Globus pallidus (tissue), 1 donor: ENCODE results near the gene TRIAP1.
"Not testable (repeated sequence)": the region's sequence is repeated elsewhere in the genome, so short reads cannot be mapped to it uniquely, and the experiment has no call there.

Source experiments
- DNase-seq: peaks from one replicate; pipeline ENCODE4 v3.0.0-alpha.2; 2015; ENCODE audit warnings: low spot score

Gene TRIAP1

DNA sequence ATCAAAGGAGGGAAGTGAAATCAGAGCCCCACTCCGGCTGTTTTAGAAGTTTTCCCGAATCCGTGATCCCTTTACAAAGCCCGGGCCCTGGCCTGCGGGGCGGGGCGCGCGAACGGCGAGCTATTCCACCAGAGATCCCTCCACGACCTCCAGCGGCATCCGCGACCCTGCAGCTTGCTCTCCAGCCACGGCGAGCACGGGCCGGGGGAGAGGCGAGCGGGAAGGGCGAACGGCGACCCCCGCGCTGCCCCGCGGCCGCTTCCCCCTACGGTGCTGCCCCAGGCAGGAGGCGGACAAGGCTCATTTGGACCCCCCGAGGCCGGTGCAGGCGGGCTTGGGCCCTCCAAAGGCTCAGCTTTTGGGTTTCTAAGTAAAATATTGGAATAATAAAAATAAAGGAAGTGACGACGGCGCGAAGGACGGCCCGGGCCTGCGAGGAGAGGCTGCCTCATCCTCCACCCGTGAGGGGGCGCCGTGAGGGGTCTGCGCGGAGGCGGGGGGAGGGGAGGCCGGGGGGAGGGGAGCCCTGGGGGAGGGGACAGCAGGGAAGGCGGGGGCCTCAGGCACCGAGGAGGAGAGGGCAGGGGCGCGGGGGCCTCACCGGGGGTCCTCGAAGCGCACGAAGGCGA is 22.8 kb upstream of the TRIAP1 start:
- DNase-seq: no peak

DNA sequence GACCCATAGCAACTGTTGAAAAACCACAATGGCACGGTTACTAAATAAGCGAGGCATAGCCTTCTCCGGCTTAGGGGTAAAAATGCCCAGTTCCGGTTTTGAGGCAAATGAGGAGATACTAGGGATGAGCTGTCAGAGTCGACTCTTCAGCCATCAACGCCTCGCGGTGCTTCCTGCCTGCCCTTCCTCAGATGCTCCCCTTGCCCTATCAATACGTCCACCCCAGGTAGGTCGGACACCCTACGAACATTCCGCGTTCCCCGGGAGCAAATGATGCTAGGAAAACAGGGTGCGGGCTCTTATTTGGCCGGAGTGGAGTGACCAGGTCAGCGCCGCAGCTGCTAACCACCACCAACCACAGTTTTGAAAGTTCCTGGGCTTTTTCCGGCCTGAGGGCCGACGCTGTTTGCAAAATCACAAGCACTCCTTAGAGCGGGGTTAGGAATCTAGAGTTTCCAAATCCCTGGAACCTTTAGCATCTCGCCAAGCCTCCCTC is 22.2 kb upstream of the TRIAP1 start:
- DNase-seq: no peak

DNA sequence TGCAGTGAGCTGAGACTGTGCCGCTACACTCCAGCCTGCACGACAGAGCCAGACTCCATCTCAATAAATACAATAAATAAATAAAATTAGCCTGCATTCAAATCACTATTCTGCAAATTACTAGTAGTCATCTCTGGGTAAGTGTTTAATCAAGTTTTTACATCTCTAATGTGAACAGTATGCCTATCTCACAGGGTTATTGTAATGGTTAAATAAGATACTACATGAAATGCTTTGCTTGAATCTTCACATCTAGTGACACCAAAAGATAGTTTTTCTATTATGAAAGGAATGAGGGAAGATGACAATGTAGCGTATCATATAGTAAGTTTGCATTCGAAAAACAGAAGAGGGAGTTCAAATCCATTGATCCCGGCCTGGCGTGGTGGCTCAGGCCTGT is 21.3 kb upstream of the TRIAP1 start:
- no peak for DNase-seq

DNA sequence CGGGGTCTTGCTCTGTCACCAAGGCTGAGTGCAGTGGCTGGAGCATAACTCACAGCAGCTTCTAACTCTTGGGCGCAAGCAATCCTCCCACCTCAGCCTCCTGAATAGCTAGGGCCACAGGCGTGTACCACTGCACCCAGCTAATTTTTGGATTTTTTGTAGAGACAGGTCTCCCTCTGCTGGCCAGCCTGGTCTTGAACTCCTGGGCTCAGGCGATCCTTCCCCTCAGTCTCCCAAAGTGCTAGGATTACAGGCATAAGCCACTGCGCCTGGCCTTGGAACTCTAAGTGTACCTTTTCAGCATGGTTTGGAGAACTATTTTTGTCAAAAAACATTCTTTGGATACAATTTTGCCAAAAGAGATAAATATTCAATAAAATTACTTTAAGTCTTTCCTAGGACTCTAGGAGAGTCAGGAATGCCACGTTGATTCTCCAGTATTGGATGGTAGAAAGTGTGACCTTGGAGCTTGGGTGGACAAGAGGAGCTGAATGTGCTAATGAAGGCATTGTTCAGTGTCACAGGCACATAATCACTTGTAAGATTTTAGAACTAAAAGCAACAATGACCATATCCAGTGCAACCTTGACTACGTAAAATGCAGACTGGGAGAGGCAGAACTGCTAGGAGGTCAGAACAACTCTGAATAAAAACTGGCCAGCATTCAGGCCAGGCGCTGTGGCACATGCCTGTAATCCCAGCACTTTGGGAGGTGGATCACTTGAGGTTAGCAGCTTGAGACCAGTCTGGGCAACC is 20.6 kb upstream of the TRIAP1 start:
- no peak for DNase-seq

DNA sequence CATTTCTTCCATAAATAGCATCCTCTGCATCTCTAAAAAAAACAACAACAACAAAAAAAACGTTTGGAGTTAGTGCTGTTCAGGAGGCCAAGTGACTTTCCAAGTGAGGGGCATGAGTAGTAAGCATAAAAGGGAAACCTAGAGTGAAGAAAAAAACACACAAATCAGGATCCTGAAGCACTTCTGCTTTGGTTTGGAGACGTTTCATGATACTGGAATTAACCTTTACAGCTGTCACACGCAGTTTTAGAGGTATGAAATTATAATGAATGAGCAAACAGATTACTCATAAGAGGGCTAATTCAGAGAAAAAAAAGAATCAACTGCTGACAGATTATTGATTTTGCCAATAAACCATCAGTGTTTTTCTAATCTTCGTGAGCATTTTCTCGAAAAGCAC is 19.6 kb upstream of the TRIAP1 start:
- DNase-seq: no peak

DNA sequence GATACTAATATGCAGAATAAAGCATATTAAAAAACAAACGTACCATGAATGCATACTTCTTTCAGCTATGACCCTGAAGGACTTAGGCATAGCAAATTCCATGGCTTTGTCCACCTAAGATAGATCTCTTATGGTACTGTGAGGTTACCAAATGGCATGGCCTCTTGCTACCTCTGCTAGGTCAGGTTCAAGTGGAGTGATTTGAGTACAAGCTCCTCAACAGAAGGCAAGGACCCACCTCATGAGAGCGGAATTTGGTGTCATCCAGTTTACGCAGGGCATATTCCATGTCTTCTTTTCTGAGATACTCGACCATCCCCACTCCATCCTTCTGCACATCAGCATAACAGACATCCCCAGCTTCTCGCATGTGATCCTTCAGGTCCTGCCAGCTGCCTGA is 17.5 kb upstream of the TRIAP1 start:
- no peak for DNase-seq

DNA sequence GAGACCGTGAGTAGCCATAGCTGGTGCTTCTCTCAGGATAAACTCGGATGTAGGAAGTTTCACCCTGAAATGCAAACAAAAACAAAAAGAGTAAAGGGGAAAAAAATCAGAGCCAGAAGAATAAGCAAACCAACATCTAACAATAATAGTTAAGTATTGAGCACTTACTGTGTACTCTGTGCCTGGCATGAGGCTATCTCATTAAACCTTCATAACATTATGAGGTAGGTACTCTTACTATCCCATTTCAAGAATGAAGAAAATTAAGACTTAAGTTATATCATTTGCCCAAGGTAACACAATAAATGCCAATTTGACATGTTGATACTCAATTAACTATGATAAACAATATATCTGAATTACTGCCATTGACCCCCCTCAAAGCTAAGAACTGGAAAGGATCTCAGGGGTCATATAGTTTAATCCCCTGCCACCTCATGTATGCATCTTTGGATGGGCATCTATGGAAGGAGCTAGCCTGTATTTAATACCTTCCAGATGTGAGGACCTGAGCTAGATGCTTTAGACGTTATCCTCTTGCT is 16.0 kb upstream of the TRIAP1 start:
- DNase-seq: no peak

DNA sequence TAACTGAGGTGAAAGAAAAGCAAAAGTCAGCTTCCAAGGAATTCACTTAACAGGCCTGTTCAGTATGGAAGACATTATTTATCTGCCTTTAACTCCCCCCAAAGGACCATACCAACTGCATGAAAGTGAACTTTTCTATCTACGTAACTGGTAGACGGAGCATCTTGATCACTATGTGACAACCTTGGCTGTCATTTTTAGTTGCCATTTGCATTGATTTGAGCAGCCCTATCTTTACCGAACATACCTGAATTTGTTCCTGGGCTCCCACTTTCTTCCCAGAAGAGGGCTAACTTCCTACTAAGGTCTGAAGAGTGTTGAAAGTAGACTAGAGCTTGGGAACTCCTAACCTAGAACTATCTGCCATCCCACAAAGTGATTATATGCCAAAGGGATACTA is 14.0 kb upstream of the TRIAP1 start:
- DNase-seq: no peak

DNA sequence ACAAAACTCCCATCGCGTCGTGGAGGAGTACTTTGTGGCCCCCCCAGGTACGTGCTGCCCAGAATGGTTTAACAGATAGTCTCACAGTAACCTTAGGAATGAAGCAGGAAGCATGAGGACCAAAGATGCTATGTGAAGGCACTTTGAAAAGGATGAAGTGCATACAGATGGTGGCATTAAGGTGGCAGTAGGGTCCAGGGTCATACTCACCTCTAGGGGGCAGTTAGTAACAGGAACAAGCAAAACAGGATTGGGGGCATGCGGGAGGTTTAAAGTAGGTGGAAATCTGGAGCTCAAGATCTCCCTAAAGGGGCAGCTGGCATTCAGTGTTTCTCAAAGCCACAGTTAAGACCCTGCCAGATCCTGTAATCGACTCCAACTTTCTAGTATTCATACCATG is 10.9 kb upstream of the TRIAP1 start:
- DNase-seq: no peak

DNA sequence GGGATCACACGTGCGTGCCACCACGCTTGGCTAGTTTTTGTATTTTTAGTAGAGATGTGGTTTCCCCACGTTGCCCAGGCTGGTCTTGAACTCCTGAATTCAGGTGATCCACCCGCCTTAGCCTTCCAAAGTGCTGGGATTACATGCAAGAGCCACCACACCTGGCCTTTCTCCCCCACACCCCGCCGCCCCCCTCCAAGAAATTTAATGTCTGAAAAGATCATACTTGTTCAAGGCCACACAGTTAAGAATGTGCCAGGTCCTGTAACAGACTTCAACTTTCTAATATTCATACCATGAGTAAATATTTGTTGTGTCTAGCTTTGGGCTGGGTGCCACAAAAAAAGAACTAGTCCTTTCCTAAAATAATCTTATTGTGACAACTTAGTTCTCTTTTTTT is 9.1 kb upstream of the TRIAP1 start:
- DNase-seq: no peak

DNA sequence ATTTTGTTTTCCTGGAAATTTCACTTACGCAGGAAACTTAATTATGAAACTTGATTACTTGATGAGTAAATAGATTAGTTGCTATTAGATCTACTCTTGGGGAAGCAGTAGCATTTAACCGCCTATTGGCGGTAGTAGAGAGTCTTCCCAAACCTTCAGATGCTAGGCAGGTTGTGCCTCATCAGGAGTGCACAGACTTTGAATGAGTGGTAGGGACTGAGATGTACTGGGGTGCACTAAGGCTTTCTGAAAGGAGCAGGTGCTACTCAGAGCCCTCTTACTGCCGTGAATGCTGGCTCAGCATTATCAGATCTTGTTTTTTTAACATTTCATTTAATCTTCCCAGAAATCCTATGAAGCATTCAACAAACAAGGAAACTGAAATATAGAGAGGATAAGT is 7.8 kb upstream of the TRIAP1 start:
- DNase-seq: no peak

DNA sequence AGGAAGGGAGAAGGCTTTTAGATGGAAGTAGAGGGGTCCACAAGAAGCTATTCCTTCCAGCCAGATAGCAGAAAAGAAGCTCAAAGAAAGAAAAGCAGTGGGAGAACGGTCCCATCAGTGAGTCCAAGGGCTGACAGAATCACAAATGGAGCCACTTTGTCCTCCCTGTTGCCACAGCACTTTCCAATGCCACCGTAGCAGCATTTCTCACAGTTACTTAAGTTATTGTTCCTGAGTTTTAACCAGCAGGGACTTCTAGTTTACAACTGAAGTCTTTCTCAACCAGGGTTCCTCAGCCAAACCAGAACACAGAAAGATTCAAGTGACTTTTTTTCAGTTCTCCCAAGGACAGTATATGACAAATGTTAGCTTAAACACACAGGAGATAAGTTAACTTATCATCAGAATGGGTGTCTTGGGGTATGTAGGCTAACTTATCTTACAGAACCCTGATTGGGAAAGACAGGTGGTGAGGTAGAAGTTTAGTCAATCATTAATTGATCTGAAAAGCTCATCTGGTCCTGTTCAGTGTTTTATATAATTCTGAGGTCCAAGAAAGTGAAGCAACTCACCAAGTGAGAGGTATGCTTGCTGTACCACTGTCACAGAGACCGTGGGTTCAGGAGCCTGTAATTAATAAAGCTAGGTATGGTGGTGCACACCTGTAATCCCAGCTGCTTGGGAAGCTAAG is 7.0 kb upstream of the TRIAP1 start:
- no peak for DNase-seq

DNA sequence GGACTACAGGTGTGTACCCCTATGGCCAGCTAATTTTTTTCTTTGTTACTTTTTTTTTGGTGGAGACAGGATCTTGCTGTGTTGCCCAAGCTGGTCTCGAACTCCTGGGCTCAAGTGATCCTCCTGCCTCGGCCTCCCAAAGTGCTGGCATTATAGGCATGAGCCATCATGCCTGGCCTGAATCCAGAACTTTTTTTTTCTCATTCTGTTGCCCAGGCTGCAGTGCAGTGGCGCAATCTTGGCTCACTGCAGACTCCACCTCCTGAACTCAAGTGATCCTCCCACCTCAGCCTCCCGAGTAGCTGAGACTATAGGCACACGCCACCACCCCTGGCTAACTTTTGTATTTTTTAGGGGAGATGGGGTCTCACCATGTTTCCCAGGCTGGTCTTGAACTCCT is 6.3 kb upstream of the TRIAP1 start:
- not testable (repeated sequence) for DNase-seq

DNA sequence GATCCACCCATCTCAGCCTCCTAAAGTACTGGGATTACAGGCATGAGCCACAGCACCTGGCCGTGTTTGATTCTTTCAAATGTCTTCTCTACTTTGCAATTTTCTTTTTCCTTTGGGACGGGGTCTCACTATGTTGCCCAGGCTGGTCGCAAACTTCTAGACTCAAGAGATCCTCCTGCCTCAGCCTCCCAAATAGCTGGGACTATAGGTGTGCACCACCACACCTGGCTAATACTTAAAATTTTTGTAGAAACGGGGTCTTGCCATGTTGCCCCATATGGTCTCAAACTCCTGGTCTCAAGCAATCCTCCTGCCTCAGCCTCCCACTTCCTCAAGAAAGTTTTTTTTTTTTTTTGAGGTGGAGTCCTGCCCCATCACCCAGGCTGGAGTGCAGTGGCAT is 1.8 kb upstream of the TRIAP1 start:
- DNase-seq: no peak

DNA sequence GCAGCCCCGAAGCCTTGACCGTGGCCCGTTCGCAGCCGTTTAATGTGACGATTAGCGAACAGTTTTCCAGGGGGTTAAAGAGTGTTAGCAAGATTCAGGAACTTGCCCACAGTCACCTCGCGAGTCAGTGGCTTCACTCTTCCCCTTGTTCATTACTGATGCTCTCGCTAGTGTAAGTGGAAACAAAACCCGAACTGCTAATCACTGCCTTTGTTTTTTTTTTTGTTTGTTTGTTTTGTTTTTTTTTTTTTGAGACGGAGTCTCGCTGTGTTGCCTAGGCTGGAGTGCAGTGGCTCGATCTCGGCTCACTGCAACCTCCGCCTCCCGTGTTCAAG is 627 bp upstream of the TRIAP1 start:
- DNase-seq: not testable (repeated sequence)

DNA sequence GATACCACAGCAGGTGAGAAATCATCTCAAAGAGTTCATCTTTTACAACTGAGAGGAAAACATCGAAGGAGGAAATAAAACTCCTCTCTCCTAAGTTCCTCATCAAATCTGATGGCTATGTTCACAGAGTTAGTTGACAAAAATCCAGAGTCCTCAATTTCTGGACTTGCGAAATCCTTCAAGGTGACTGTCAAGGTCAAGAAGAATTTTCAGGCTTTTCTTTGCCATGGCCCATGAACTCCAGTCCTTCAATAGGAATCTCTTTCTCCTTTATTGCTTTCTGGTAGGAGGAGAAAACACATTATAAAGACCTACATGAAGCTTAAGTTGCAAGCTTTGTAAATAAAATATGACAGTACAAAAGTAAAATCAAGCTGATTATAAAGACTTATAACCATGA is 1.5 kb downstream of the TRIAP1 start:
- no peak for DNase-seq

DNA sequence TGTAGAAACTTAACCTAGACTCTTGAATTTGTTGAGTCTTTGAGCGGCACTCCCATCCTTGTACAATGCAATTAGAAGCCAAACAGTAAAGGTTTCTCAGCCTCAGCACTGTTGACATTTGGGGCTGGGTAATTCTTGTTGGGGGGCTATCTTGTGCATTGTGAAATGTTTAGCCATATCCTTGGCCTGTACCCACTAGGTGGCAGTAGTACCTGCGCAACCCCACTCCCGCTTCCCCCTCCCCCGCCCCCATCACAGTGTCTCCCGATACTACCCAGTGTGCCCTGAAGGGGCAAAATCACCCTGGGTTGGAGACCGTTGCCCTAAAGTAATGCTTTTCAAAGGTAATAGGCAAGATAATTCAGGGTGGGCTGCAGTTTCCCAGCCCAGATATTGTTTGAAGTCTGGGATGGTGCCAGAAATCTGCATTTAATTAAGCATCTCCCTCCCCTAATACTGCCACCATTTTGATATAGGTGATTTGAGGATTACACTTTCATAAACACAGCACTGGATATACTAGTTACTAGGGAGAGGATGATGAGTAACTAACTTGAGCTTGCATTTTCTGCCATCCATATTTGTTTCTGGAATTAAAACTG is 6.4 kb downstream of the TRIAP1 start:
- peak; percentile 28 for DNase-seq

DNA sequence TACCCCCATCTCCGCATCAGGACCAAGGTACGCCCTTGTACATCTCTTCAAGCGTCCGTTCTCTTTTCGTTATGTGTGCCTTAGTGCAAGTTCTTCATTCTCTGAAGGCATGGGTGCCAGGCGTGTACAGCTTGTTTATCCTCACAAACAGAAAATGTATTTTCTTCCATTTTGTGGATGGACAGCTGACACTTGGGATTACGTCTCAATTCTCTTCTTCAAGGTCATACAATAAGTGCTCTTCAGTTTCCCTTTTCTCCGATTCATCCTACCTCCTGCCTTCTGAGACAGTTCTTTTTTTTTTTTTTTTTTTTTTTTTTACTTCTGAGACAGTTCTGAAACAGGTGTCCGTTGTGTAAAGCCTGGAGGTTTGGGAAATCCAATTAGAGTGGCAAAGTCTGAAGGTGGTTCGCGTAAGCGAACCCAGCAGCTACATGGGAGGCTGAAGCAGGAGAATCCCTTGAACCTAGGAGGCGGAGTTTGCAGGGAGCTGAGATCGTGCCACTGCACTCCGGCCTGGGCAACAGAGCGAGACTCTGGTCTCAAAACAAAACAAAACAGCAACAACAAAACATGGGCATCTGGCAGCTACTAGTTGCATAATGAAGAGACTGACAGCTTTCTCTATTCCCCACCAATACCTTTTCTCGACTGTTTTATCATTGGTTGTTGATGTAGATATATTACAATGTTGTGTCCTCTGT is 7.5 kb downstream of the TRIAP1 start:
- DNase-seq: no peak

DNA sequence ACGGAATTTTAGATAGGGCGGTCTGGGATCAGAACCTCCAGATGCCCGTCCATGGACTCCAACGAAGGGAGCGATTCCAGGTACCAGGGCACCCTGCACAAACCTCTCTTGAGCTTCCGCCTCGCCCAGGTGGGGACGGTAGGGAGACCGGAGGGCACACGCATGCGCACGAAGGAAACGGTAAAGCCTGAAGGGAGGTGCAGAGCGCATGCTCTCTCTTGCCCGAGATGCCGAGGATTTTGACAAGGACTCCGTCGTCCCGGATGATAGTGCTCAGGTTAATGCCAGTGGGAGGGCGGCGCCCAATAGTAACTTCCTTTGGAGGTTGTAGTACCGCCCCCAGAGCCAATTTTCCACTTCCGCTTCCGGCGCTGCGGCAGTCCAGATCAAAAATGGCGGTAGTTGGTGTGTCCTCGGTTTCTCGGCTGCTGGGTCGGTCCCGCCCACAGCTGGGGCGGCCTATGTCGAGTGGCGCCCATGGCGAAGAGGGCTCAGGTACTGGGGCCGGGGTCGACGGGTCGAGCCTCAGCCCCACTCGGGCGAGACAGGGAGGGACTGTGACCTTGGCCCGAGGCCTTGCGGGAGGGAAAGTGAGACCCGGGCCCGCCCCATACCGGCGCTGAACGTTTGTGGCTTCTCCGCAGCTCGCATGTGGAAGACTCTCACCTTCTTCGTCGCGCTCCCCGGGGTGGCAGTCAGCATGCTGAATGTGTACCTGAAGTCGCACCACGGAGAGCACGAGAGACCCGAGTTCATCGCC is 8.3 kb downstream of the TRIAP1 start, which contains the start of gene COX6A1:
TSS of gene COX6A1 (plus strand) at position 379 of the 760 bp plus-strand sequence. CDS start at position 393, 14 bp downstream.
- peak; percentile 94 for DNase-seq

DNA sequence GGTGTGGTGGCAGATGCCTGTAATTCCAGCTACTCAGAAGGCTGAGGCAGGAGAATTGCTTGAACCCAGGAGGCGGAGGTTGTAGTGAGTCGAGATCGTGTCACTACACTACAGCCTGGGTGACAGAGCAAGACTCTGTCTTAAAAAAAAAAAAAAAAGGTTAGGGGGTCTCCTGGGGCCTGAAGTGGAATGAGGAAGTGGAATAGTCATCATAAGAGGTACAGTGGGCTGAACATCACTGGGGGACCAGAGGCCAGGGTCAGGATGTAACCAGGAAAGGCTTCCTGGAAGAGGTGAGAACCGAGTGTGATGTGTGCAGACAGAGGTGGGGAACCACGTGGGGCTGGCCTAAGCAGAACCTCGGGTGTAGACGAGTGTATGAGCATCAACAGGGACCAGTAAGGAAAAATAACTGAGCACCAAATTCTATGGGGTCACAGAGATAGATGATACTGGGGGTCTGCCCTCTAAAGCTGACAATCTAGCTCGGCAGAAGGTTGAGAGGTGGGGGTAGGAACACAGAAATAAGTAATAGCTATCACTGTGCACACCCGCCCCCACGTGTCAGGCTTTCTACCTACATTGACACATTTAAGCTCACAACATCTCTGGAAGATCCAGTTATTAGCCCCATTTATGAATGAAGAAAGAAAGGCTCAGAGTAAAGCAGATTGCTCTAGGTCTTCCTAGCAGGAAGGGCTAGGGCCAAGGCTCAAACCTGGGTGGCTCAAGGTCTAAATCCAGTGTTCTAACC is 13.2 kb downstream of the TRIAP1 start:
- no peak for DNase-seq
